ENCODE results near the gene RPS17. TPM values are rescaled to one million over a fixed set of nuclear protein-coding genes. Genes with fewer than 3 reads are reported as not detected.

Gene RPS17
- total RNA-seq, 2 donors from 2014 or later, result 1,059 to 1,806 TPM

- no peaks in the 10 kb centered on the region for H3K9me3 ChIP-seq
- no peak overlapping the region for H3K4me3 ChIP-seq
- no peak for DNase-seq (ENCODE audit: low spot score)
- H3K36me3 ChIP-seq, result no peaks in the 10 kb centered on the region
- no peaks in the 10 kb centered on the region for H3K27me3 ChIP-seq
- peaks cover 0 to 17% of the 10 kb centered on the region in 2 donors for H3K4me1 ChIP-seq
- TF ChIP-seq CTCF (IDR thresholded peaks at IDR 0.05), result no peak
- H3K27ac ChIP-seq, result no peak overlapping the region
Measured at GRCh38 chr15:82568986-82569385, 28.7 kb upstream of the RPS17 start.

- H3K9me3 ChIP-seq, result no peaks in the 10 kb centered on the region
- no peaks in the 10 kb centered on the region for H3K27me3 ChIP-seq
- H3K4me1 ChIP-seq, result peaks cover 0 to 17% of the 10 kb centered on the region in 2 donors
- no peak for TF ChIP-seq CTCF (IDR thresholded peaks at IDR 0.05)
- no peak for DNase-seq (ENCODE audit: low spot score)
- no peak overlapping the region for H3K4me3 ChIP-seq
- no peak overlapping the region for H3K27ac ChIP-seq
- no peaks in the 10 kb centered on the region for H3K36me3 ChIP-seq
Measured at GRCh38 chr15:82567661-82568060, 27.4 kb upstream of the RPS17 start.

- no peaks in the 10 kb centered on the region for H3K36me3 ChIP-seq
- no peak overlapping the region for H3K27ac ChIP-seq
- DNase-seq (ENCODE audit: low spot score), result no peak
- H3K27me3 ChIP-seq, result no peaks in the 10 kb centered on the region
- H3K4me1 ChIP-seq, result peaks cover 0 to 11% of the 10 kb centered on the region in 2 donors
- TF ChIP-seq CTCF (IDR thresholded peaks at IDR 0.05), result no peak
- H3K4me3 ChIP-seq, result no peak overlapping the region
- no peaks in the 10 kb centered on the region for H3K9me3 ChIP-seq
Measured at GRCh38 chr15:82566690-82567089, 26.4 kb upstream of the RPS17 start.

GRCh38 chr15:82558502-82558901 lies 18.2 kb upstream of the RPS17 start:
- H3K36me3 ChIP-seq, result no peaks in the 10 kb centered on the region
- no peaks in the 10 kb centered on the region for H3K9me3 ChIP-seq
- H3K4me3 ChIP-seq, result no peak overlapping the region
- no peak for DNase-seq (ENCODE audit: low spot score)
- H3K27me3 ChIP-seq, result no peaks in the 10 kb centered on the region
- no peaks in the 10 kb centered on the region for H3K4me1 ChIP-seq
- no peak for TF ChIP-seq CTCF (IDR thresholded peaks at IDR 0.05)
- no peak overlapping the region for H3K27ac ChIP-seq

GRCh38 chr15:82556315-82557035 lies 16.2 kb upstream of the RPS17 start:
- no peak overlapping the region for H3K4me3 ChIP-seq
- no peaks in the 10 kb centered on the region for H3K4me1 ChIP-seq
- no peaks in the 10 kb centered on the region for H3K36me3 ChIP-seq
- no peak for TF ChIP-seq CTCF (IDR thresholded peaks at IDR 0.05)
- no peaks in the 10 kb centered on the region for H3K9me3 ChIP-seq
- H3K27me3 ChIP-seq, result no peaks in the 10 kb centered on the region
- H3K27ac ChIP-seq, result no peak overlapping the region
- DNase-seq (ENCODE audit: low spot score), result no peak

- Histone ChIP-seq H3K36me3 (no peaks in the 10 kb centered on the region), H3K27ac (no peak overlapping the region), H3K4me1 (no peaks in the 10 kb centered on the region), H3K4me3 (no peak overlapping the region), H3K9me3 (no peaks in the 10 kb centered on the region), H3K27me3 (no peaks in the 10 kb centered on the region)
- DNase-seq (ENCODE audit: low spot score), result no peak
- TF ChIP-seq CTCF (IDR thresholded peaks at IDR 0.05), result no peak
Measured at GRCh38 chr15:82554849-82555248, 14.6 kb upstream of the RPS17 start.

Measured in right atrium auricular region (tissue), 2 donors.